Measurements from ENCODE around the gene HDAC7.
"Not testable (repeated sequence)": the region's sequence is repeated elsewhere in the genome, so short reads cannot be mapped to it uniquely, and the experiment has no call there.

The HDAC7 gene

DNA sequence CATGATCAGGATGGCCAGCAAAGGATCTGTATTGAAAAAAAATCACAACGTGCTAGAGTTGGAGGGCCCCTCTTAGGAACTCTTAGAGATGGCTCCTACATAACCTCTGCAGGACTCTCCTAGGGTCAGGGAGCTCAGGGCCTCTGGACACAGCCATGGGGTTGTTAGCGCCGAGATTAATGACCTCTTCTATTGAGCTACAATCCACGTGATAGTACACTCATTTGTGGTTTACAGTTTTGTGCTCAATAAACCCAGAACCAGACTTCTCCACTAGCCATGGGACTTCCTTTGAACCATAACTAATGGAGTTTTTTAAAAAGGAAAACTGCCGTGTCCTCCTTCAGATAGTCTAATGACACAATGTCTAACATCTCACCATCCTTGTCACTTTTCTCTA lies 29.6 kb upstream of the HDAC7 start:
- DNase-seq (ENCODE audit: low read depth): no peak

DNA sequence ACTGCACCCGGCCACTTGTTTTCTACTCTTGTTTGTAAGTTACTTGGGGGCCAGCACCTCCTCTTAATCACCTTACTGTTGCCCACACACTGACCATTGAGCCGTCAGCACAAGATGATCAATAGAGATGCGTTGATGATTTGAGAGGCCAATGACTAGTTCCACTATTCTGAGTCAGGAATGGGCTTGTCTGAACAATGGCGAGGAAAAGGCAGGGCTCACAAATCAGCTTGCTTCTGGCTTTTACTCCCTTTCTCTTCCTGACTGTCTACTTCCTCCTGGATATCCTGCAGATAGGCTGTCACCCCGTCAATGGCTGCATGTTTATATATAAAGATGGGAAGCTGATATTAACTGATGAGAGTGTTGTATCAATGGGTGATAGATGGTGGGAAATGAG lies 29.1 kb upstream of the HDAC7 start:
- DNase-seq (ENCODE audit: low read depth): no peak

DNA sequence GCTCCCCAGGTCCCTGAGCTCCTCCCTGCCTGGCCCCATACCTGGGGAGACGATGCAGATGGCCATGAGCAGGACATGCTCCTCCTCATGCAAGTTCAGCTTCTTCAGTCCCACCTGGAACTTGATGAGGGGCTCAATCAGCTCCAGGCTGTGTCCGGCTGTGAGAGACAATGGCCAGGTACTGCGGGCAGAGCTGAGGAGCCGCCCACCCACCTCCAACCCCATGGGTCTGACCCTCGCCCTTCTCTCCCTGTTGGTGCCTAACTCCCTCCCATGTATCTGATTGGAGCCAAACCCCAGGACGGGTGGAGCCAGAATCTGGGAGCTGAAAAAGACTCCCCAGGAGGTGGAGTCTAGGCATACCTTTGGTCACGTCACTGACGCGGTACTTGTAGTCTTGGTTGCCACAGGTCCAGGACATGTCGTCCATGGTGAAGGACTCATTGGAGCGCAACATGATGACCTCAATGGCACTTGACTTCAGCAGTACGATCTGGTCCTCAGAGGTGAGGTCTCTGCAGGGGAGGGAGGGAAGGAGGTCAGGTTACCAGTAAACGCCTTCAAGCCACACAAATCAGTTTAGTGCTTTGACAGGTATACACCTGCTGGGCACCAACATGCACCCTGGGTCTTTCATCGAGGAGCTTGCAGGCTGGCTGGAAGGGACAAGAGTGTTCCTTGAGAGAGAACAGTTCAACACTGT lies 26.7 kb upstream of the HDAC7 start:
- no peak for DNase-seq (ENCODE audit: low read depth)

DNA sequence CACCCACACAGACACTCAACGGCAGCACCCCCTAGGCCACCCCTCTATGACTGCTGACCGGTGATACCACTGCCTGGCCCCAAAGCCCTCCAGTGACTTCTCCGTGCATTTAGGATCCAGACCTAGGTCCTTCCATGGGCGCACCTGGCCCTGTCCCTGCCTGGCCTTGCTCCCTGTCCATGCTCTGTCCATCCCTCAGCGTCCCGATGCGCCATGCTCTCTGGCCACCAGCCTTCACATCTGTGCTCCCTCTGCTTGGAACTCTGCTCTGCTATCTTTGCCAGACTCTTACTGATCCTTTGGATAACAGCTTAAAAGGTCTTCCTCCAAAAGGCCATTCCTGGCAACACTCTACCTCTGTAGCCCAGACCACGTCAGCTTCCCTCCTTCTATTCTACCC lies 25.4 kb upstream of the HDAC7 start:
- no peak for DNase-seq (ENCODE audit: low read depth)

DNA sequence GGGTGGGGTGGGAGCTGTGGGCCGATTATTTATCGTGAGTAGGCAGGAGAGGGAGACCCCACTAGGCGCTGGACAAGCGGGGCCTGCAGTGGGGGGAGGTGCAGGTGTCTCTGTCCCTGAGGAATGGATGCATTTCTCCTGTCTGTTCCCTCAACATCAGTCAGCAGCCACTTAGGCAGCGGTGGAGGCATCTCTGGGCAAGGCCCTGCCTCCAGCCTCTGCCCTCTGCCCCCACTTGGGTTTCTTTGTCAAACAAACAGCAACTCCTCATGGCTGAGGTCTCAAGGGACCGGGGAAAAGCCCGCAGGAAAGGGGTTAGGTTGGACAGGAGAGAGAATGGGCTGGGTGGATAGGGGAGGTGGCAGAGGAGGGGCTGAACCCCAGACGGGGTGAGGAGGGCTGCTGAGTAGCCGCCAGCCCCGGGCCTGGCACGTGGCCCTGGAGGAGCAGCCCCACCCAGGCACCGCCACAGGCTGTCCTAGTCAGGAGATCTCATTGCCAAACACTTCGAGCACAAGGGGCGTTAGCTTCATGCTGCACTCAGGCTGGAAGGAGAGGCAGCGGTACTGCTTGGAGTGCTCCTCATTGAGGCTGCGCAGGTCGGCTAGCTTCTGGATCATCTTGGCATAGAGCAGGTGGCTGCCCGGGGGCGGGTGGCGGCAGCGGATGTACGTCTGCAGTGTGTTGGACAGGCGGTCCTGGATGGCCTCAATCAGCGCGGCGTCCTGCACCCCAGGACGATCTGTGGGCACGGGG lies 24.7 kb upstream of the HDAC7 start:
- DNase-seq (ENCODE audit: low read depth): no peak

- no peak for DNase-seq (ENCODE audit: low read depth)
Measured at GRCh38 chr12:47843226-47843980, 23.7 kb upstream of the HDAC7 start.

DNA sequence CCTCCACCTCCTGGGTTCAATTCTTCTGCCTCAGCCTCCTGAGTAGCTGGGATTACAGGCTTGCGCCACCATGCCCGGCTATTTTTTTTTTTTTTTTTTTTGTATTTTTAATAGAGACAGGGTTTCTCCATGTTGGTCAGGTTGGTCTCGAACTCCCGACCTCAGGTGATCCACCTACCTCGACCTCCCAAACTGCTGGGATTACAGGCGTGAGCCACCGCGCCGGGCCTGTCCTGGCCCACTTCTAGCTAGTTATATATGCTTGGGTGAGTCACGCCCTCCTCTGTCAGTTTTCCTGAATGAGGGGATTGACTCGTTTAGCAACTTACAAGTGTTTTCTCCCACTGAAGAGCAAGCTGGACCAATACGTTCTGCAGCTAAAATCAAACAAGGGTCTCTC lies 22.8 kb upstream of the HDAC7 start:
- DNase-seq (ENCODE audit: low read depth): not testable (repeated sequence)

DNA sequence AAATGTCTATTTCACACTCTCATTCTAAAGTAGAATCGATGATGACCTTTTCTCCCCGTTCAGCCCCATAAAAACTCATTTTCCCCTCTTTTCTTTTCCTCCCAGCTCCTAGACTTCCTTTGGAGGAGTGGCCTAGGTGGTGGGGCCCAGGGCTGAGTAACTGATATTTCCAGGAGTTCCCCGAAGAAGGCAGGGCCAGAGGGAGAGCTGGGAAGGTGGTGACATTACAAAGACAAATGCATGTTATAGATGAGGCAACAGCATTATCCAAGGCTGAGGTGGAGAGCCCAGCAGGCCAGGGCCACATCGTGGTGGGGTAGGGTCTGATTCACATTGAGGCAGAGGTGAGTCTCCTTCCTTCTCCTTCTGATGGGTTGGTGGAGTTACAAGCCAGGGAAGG lies 22.2 kb upstream of the HDAC7 start:
- DNase-seq (ENCODE audit: low read depth): no peak

GRCh38 chr12:47841501-47841900 lies 21.8 kb upstream of the HDAC7 start:
- DNase-seq (ENCODE audit: low read depth): no peak

- DNase-seq (ENCODE audit: low read depth): no peak
Measured at GRCh38 chr12:47840571-47840970, 20.9 kb upstream of the HDAC7 start.

DNA sequence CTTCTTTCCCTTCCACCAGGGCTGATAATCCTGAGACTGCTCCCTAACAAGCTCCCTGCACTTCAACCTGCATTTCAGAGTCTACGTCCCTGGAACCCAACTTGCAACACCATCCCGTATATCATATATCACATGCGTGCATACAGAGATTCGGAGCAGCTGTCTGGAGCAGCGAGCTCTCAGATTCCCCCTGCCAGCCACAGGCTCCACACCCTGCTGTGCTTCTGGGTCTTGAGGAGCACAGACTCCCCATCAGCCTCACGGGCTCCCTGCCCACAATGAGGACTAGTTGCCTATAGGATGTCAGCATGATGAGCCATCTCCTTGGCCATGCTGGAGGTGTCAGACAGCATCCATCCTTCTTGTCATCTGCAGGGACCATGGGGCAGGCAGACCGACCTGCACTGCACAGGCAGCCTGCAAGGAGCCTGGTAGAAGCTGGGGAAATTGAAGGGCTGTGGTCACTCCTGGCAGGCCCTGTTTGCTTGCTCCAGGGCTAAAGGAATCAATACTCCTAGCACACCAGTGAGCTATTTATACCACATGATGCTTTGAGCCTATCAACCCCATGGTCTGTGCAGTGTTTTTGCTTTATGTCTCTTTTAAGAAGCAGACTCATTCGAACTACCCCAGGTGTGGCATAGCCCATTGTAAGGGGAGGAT lies 19.6 kb upstream of the HDAC7 start:
- no peak for DNase-seq (ENCODE audit: low read depth)

DNA sequence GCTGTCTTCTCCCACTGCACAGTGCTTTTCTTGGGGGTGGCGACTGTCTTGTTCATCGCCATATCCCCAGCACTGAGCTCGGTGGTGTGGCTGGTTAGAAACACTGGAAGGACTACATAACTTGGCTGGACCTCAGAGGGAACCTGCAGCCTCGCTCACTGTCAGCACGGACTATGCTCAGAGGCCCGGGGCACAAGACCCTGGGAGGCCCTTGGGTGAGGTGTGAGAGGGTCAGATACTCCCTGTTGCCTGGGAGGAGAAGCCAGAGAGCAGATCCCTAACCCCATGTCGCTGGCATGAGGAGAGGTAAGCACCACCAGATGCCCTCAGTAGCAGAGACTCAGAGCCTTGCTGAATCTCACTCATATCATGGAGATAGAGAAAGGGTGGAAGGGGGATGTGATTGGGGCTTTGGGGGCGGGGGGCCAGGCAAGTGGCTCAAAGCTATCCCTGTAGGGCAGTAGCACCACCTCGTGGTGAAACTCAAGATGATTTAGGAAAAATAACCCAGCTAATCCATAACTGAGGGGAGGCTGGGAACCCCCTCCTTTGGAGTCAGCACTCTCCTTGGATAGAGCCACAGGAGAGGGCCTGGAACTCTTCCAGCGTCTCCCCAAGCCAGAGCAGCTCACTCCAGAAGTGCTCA lies 18.7 kb upstream of the HDAC7 start:
- DNase-seq (ENCODE audit: low read depth): no peak

- no peak for DNase-seq (ENCODE audit: low read depth)
Measured at GRCh38 chr12:47837190-47838171, 17.8 kb upstream of the HDAC7 start.

GRCh38 chr12:47835831-47836155 lies 16.1 kb upstream of the HDAC7 start:
- DNase-seq (ENCODE audit: low read depth): no peak

- no peak for DNase-seq (ENCODE audit: low read depth)
Measured at GRCh38 chr12:47835006-47835830, 15.5 kb upstream of the HDAC7 start.

DNA sequence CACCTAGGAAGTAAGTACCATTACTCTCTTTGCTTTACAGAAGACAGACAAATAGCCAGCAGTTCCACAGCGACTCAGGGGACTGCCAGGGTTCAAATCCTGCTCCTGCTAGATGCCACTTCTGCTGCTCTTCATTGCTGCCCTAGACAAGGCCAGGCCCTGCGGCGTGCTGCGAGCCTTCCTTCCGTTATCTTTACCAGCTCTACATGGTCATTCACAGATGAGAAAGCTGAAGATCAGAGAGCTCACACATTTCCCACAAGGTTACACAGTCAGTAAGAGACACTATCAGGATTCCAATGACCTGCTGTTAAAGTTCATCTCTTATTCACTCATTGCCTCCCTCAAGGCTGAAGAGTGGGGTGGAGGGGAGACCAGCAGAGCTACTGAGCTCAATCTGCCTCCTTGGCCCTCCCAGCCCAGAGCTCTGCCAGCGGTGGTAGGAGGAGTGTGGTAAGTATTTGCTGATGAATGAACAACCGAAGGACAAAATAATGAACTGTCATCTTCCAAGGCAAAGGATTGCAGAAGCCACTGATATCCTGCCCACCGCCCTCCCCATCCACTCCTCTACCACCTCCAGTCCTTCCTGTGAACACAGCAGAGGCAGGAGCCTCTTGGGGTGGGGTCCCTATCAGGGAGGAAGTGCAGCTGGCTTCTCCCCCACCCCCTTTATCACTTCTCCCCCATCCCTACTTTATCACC lies 14.6 kb upstream of the HDAC7 start:
- no peak for DNase-seq (ENCODE audit: low read depth)

GRCh38 chr12:47833591-47834012 lies 13.9 kb upstream of the HDAC7 start:
- DNase-seq (ENCODE audit: low read depth): no peak

GRCh38 chr12:47832263-47832933 lies 12.7 kb upstream of the HDAC7 start:
- no peak for DNase-seq (ENCODE audit: low read depth)

DNA sequence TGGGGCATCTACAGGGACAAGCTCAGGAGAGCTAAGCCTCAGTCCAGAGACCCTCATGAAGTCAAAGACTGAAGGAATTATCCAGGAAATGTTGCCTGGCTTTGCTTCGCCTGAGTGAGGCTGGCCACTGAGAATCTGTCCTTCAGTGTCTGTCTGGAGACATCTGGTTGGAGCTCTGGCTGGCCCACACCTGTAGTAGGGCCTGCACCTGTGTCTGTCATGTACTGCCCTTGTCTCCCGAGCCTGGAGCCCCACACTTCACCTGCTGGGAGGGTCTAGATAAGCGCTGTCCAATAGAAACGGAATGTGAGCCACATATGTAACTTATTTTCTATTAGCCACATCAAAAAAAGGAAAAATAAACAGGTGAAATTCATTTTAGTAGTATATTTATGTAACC lies 9.9 kb upstream of the HDAC7 start:
- DNase-seq (ENCODE audit: low read depth): no peak

Data from GM04503 (cell line).